Left ventricle myocardium superior (tissue), 1 donor: ENCODE measurements around the gene UST. TPM values are rescaled to one million over a fixed set of nuclear protein-coding genes. Genes with fewer than 3 reads are reported as not detected.
"Not testable (repeated sequence)": the region's sequence is repeated elsewhere in the genome, so short reads cannot be mapped to it uniquely, and the experiment has no call there.

Experiments
- ATAC-seq: fragments of 200-7000 bp; cut with Tn5 transposase; one replicate; pipeline ENCODE4 v1.9.1; 2020; ENCODE audit warnings: mild to moderate bottlenecking, moderate library complexity
- DNase-seq: peaks from one replicate; pipeline ENCODE4 v3.0.0-alpha.2; 2020
- intact Hi-C: fragments of 100-400 bp; cut with micrococcal nuclease; formaldehyde crosslinking; loops from one replicate; pipeline ENCODE4 v1.11.0; 2022
- total RNA-seq: library from RNA; stranded (reverse); fragmentation: NEBNext Ultra II Directional; extraction: Animal tissue kit (Norgen Biotek cat#: 25700); gene quantifications from one replicate; pipeline ENCODE4 v1.2.1, GENCODE V29; 2021
- donor health status: DM: no; HTN: yes; CAD: no; lungs with severe emphysema.

UST gene
- total RNA-seq, 1 donor from 2014 or later: 3.4 TPM

GRCh38 chr6:148724428-148724827, 22.4 kb upstream of the UST start:
- DNase-seq (no peak), ATAC-seq (no peak)
- intact Hi-C loops: no loop called here

- ATAC-seq (no peak), DNase-seq (no peak)
- intact Hi-C loops: no loop called here
Observed at GRCh38 chr6:148727104-148727503, 19.7 kb upstream of the UST start.

GRCh38 chr6:148735989-148736388, 10.8 kb upstream of the UST start:
- ATAC-seq (no peak), DNase-seq (no peak)
- intact Hi-C loops: no loop called here

- intact Hi-C loops: no loop called here
- no peak for DNase-seq
- no peak for ATAC-seq
Observed at GRCh38 chr6:148736774-148737412, 9.9 kb upstream of the UST start.

GRCh38 chr6:148737806-148738205, 9.0 kb upstream of the UST start:
- DNase-seq (no peak), ATAC-seq (no peak)
- intact Hi-C loops: no loop called here

GRCh38 chr6:148738946-148739821, 7.6 kb upstream of the UST start:
- no peak for ATAC-seq
- intact Hi-C loops: no loop called here
- DNase-seq: no peak

GRCh38 chr6:148739822-148740128, 7.1 kb upstream of the UST start:
- no peak for ATAC-seq
- DNase-seq: no peak
- intact Hi-C loops: no loop called here

GRCh38 chr6:148743476-148743875, 3.4 kb upstream of the UST start:
- ATAC-seq (no peak), DNase-seq (no peak)
- intact Hi-C loops: no loop called here

- intact Hi-C loops: loop anchor here (5.0 kb wide), 1 partner anchor 201 kb away; no protein-coding TSS in a partner anchor
Observed at GRCh38 chr6:148745926-148746325, 904 bp upstream of the UST start.

GRCh38 chr6:148747145-148747470, 278 bp downstream of the UST start:
- ATAC-seq (peak; percentile 54), DNase-seq (peak; percentile 70)
- intact Hi-C loops: loop anchor here (5.0 kb wide), 1 partner anchor 200 kb away; no protein-coding TSS in a partner anchor

More at GRCh38 chr6:148745926-148746325, 904 bp upstream of the UST start:
- ATAC-seq (peak; percentile 1), DNase-seq (no peak)

- ATAC-seq: peak; percentile 42
- intact Hi-C loops: loop anchor here (5.0 kb wide), 1 partner anchor 200 kb away; no protein-coding TSS in a partner anchor
Observed at GRCh38 chr6:148747471-148748165, 788 bp downstream of the UST start.

GRCh38 chr6:148749674-148750073, 2.8 kb downstream of the UST start:
- no peak for ATAC-seq
- DNase-seq: no peak
- intact Hi-C loops: loop anchor here (5.0 kb wide), 1 partner anchor 198 kb away; no protein-coding TSS in a partner anchor

More at GRCh38 chr6:148747471-148748165, 788 bp downstream of the UST start:
- DNase-seq: peak; percentile 49

GRCh38 chr6:148750838-148751792, 4.3 kb downstream of the UST start:
- DNase-seq (peak; percentile 56), ATAC-seq (no peak)
- intact Hi-C loops: no loop called here

- no peak for ATAC-seq
- intact Hi-C loops: no loop called here
- DNase-seq: no peak
Observed at GRCh38 chr6:148751793-148752170, 5.0 kb downstream of the UST start.

GRCh38 chr6:148755379-148755778, 8.5 kb downstream of the UST start:
- DNase-seq, ATAC-seq, intact Hi-C loops: not testable (repeated sequence)

GRCh38 chr6:148757944-148758480, 11.2 kb downstream of the UST start:
- DNase-seq (no peak), ATAC-seq (no peak)
- intact Hi-C loops: no loop called here

GRCh38 chr6:148758492-148758891, 11.7 kb downstream of the UST start:
- peak; percentile 16 for ATAC-seq
- intact Hi-C loops: no loop called here
- DNase-seq: no peak

GRCh38 chr6:148760258-148760534, 13.4 kb downstream of the UST start:
- DNase-seq: no peak
- ATAC-seq: no peak
- intact Hi-C loops: no loop called here
